ENCODE data around the gene APPBP2. TPM values are rescaled to one million over a fixed set of nuclear protein-coding genes. Genes with fewer than 3 reads are reported as not detected.

Gene APPBP2
- polyA plus RNA-seq, 1 donor (not counting 4 experiments of a cell fraction or from before 2014, with no cell fraction given): 21.1 TPM

DNA sequence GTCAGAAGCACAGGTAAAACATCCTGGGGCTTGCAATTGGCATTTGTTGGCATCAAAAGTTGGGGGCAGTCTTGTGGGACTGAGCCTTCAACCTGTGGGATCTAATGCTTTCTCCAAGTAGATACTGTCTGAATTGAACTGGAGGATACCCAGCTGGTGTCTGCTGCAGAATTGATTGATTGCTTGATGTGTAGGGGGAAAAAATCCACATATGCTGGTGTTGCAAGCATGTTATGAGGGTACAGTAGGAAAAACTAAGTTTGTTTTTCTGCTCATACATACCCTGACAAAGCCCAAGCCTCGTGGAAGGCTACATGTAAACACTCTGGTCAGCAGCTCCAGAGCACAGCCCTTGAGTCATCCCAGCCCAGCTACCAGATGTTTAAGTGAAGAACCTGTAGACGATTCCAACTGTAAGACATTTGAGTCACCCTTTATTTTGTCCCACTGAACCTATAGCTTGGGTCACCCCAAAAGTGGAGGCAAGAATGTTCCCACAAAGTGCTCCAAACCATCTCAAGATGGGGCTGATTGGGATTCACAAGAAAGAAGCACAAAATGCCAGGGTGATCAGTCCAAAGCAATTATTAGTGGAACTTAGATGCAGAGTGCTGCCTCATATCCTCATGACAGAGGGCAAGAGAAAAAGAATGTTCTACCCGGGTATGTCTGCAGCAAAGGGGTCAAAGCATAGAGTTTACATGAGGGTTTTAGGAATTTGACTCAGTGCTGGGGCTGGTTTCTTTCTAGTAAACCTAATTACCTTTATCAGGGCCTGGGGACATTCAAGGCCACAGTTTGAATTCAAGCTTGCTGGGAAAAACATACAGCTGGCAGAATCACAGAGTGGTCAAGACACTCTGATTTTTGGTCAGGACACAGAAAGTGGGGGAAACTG, 9.6 kb upstream of the APPBP2 start:
- Histone ChIP-seq H3K27ac (ENCODE audit: control insufficient read depth, insufficient read depth, low read length) (no peak overlapping the region), H4K20me1 (ENCODE audit: control insufficient read depth, extremely low read depth, insufficient read depth, low read length) (peaks cover 2% of the 10 kb centered on the region), H3K27me3 (ENCODE audit: control insufficient read depth, extremely low read depth, insufficient read depth, low read length) (no peaks in the 10 kb centered on the region), H3K9me1 (ENCODE audit: control insufficient read depth, extremely low read depth, insufficient read depth, low read length) (no peaks in the 10 kb centered on the region), H3K9me3 (ENCODE audit: control insufficient read depth, low read depth, low read length) (no peaks in the 10 kb centered on the region), H2AFZ (ENCODE audit: control insufficient read depth, low read length) (no peak overlapping the region), H3K4me2 (ENCODE audit: control insufficient read depth, extremely low read depth, insufficient read depth, low read depth, low read length) (no peak overlapping the region), H3K9ac (ENCODE audit: control insufficient read depth, extremely low read depth, insufficient read depth, low read length) (no peak overlapping the region), H3K4me1 (ENCODE audit: control insufficient read depth, extremely low read depth, insufficient read depth, low read length) (no peaks in the 10 kb centered on the region), H3K36me3 (ENCODE audit: control insufficient read depth in 2 of 2, extremely low read depth in 1 of 2, insufficient read depth in 2 of 2, low read length in 2 of 2) (no peaks in the 10 kb centered on the region), H3K79me2 (ENCODE audit: control insufficient read depth, insufficient read depth, low read length) (no peaks in the 10 kb centered on the region), H3K4me3 (ENCODE audit: control insufficient read depth in 2 of 3, extremely low read depth in 1 of 3, insufficient read depth in 2 of 3, low read depth in 1 of 3, low read length in 3 of 3) (no peak overlapping the region)
- dilution Hi-C loops (cut with MboI; ENCODE audit: extremely low pct_ligation_motif_present, low sequenced_read_pairs): no loop called here
- no peak for DNase-seq (ENCODE audit: low read depth, low spot score)
- TF ChIP-seq, protein P1, sequence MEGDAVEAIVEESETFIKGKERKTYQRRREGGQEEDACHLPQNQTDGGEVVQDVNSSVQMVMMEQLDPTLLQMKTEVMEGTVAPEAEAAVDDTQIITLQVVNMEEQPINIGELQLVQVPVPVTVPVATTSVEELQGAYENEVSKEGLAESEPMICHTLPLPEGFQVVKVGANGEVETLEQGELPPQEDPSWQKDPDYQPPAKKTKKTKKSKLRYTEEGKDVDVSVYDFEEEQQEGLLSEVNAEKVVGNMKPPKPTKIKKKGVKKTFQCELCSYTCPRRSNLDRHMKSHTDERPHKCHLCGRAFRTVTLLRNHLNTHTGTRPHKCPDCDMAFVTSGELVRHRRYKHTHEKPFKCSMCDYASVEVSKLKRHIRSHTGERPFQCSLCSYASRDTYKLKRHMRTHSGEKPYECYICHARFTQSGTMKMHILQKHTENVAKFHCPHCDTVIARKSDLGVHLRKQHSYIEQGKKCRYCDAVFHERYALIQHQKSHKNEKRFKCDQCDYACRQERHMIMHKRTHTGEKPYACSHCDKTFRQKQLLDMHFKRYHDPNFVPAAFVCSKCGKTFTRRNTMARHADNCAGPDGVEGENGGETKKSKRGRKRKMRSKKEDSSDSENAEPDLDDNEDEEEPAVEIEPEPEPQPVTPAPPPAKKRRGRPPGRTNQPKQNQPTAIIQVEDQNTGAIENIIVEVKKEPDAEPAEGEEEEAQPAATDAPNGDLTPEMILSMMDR (optimal IDR thresholded peaks at IDR 0.05 in 1 of 3, IDR thresholded peaks at IDR 0.05 in 1 of 3, conservative IDR thresholded peaks at IDR 0.05 in 1 of 3; ENCODE audit: extremely low read depth in 1 of 3, insufficient read depth in 2 of 3, low read length in 3 of 3): no peak
- no peak for TF ChIP-seq EZH2 (IDR thresholded peaks at IDR 0.05; ENCODE audit: low read length)
- no peak for FAIRE-seq

DNA sequence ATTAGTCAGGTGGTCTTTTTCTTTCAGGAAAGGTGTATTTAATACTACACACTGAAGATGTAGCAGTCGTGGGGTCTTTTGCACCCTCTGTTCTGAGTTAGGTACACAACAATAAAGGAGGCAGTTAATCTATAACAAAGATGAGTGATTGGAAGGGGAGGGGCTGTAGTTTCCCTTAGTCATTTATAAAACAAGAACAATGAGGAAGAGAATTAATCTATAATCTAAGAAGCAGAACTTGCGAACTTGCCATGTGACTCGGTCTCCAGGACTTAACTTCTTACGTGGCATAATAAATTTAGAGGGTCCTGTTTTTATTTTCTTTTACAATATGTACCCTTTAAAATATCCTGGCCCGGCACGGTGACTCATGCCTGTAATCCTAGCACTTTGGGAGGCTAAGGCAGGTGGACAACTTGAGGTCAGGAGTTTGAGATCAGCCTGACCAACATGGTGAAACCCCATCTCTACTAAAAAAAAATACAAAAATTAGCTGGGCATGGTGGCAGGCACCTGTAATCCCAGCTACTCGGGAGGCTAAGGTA, 8.6 kb upstream of the APPBP2 start:
- peaks cover 2% of the 10 kb centered on the region for H4K20me1 ChIP-seq (ENCODE audit: control insufficient read depth, extremely low read depth, insufficient read depth, low read length)
- no peak overlapping the region for H3K9ac ChIP-seq (ENCODE audit: control insufficient read depth, extremely low read depth, insufficient read depth, low read length)
- no peaks in the 10 kb centered on the region for H3K79me2 ChIP-seq (ENCODE audit: control insufficient read depth, insufficient read depth, low read length)
- no peak overlapping the region for H2AFZ ChIP-seq (ENCODE audit: control insufficient read depth, low read length)
- H3K9me1 ChIP-seq (ENCODE audit: control insufficient read depth, extremely low read depth, insufficient read depth, low read length): no peaks in the 10 kb centered on the region
- no peak for FAIRE-seq
- no peaks in the 10 kb centered on the region for H3K27me3 ChIP-seq (ENCODE audit: control insufficient read depth, extremely low read depth, insufficient read depth, low read length)
- H3K36me3 ChIP-seq (ENCODE audit: control insufficient read depth in 2 of 2, extremely low read depth in 1 of 2, insufficient read depth in 2 of 2, low read length in 2 of 2): no peaks in the 10 kb centered on the region
- H3K9me3 ChIP-seq (ENCODE audit: control insufficient read depth, low read depth, low read length): no peaks in the 10 kb centered on the region
- H3K4me1 ChIP-seq (ENCODE audit: control insufficient read depth, extremely low read depth, insufficient read depth, low read length): peaks cover 7% of the 10 kb centered on the region
- no peak overlapping the region for H3K4me3 ChIP-seq (ENCODE audit: control insufficient read depth in 2 of 3, extremely low read depth in 1 of 3, insufficient read depth in 2 of 3, low read depth in 1 of 3, low read length in 3 of 3)
- H3K4me2 ChIP-seq (ENCODE audit: control insufficient read depth, extremely low read depth, insufficient read depth, low read depth, low read length): no peak overlapping the region
- dilution Hi-C loops (cut with MboI; ENCODE audit: extremely low pct_ligation_motif_present, low sequenced_read_pairs): no loop called here
- no peak for TF ChIP-seq EZH2 (IDR thresholded peaks at IDR 0.05; ENCODE audit: low read length)
- TF ChIP-seq, protein P1 (optimal IDR thresholded peaks at IDR 0.05 in 1 of 3, IDR thresholded peaks at IDR 0.05 in 1 of 3, conservative IDR thresholded peaks at IDR 0.05 in 1 of 3; ENCODE audit: extremely low read depth in 1 of 3, insufficient read depth in 2 of 3, low read length in 3 of 3): no peak
- no peak for DNase-seq (ENCODE audit: low read depth, low spot score)
- H3K27ac ChIP-seq (ENCODE audit: control insufficient read depth, insufficient read depth, low read length): no peak overlapping the region

Measured in keratinocyte (primary cell).